ENCODE results near the gene PIAS1.

DNA sequence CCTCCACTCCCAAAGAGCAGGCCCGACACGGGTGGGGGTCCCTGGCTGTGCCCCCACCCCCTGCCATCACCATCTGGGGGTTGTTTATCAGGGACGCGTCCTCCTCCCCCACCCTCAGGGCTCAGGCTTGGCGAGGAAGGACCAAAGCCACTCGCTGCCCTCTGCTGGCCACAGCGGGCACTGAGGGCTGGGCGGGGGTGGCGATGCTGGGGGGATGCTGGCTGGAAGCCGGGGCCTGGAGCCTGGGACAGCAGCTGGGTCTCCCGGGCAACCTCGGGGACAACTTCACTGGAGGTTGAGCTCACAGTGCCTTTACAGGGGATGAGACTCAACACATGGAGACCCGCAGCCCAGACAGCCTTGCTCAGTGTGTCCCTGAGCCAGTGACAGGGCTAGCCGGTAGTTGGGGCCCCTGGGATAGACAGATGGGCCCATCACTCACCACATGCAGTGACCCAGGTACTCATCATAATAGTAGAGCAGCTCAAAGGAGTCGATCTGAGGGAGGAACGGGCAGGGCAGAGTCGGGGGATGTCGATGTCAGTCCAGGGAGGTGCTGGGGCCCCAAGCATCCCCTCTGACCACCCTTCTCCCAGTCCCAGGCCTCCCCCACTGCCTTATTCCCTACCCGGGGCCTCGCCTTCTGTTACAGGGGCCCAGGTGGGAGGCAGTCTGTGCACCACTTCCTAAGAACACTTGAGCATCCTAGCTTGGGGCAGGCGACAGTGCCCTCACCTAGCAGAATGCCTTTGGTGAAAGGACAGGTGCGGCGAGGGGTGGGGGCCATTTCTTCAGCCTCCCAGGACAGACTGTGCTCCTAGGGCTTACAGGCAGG, 156.9 kb downstream of the PIAS1 start:
- TF ChIP-seq, protein P1, sequence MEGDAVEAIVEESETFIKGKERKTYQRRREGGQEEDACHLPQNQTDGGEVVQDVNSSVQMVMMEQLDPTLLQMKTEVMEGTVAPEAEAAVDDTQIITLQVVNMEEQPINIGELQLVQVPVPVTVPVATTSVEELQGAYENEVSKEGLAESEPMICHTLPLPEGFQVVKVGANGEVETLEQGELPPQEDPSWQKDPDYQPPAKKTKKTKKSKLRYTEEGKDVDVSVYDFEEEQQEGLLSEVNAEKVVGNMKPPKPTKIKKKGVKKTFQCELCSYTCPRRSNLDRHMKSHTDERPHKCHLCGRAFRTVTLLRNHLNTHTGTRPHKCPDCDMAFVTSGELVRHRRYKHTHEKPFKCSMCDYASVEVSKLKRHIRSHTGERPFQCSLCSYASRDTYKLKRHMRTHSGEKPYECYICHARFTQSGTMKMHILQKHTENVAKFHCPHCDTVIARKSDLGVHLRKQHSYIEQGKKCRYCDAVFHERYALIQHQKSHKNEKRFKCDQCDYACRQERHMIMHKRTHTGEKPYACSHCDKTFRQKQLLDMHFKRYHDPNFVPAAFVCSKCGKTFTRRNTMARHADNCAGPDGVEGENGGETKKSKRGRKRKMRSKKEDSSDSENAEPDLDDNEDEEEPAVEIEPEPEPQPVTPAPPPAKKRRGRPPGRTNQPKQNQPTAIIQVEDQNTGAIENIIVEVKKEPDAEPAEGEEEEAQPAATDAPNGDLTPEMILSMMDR (IDR thresholded peaks at IDR 0.05), result peak; percentile 75
- no peak for TF ChIP-seq NFE2L1 (CRISPR knock-in tag; IDR thresholded peaks at IDR 0.05)
- no peak for TF ChIP-seq ZNF512 (CRISPR knock-in tag; IDR thresholded peaks at IDR 0.05; ENCODE audit: borderline replicate concordance)
- TF ChIP-seq NR2C2 (CRISPR knock-in tag; IDR thresholded peaks at IDR 0.05), result no peak

Measured in WTC11 (cell line).